GM19328 (cell line): ENCODE measurements around the gene FAM149B1.
"Not testable (repeated sequence)": the region's sequence is repeated elsewhere in the genome, so short reads cannot be mapped to it uniquely, and the experiment has no call there.

ENCODE experiments used
- ATAC-seq: cut with Tn5 transposase; IDR thresholded peaks from one replicate; pipeline ENCODE4 v1.9.1; 2021; ENCODE audit warnings: mild to moderate bottlenecking, moderate library complexity; ENCODE audit not compliant: unreplicated experiment

The FAM149B1 gene

GRCh38 chr10:73167783-73168464, at the start of gene FAM149B1, which contains the start of gene ECD:
Gene FAM149B1, plus strand, starts transcription at chr10:73168119. Its CDS starts 221 bp downstream, at chr10:73168340.
Gene ECD, minus strand, starts transcription at chr10:73168008. Its CDS starts 4,071 bp downstream, at chr10:73163937.
- ATAC-seq = peak; percentile 92

- no peak for ATAC-seq
Measured at GRCh38 chr10:73119457-73119856, 48.5 kb upstream of the FAM149B1 start.

- no peak for ATAC-seq
Measured at GRCh38 chr10:73119952-73120351, 48.0 kb upstream of the FAM149B1 start.

GRCh38 chr10:73126343-73126742, 41.6 kb upstream of the FAM149B1 start:
- ATAC-seq = no peak

GRCh38 chr10:73131301-73131700, 36.6 kb upstream of the FAM149B1 start:
- no peak for ATAC-seq

GRCh38 chr10:73131913-73132686, 35.8 kb upstream of the FAM149B1 start:
- no peak for ATAC-seq

- ATAC-seq = no peak
Measured at GRCh38 chr10:73134727-73135126, 33.2 kb upstream of the FAM149B1 start.

- ATAC-seq = no peak
Measured at GRCh38 chr10:73136627-73137026, 31.3 kb upstream of the FAM149B1 start.

- ATAC-seq = no peak
Measured at GRCh38 chr10:73139251-73139650, 28.7 kb upstream of the FAM149B1 start.

- ATAC-seq = no peak
Measured at GRCh38 chr10:73141603-73142002, 26.3 kb upstream of the FAM149B1 start.

GRCh38 chr10:73150633-73151413, 17.1 kb upstream of the FAM149B1 start:
- not testable (repeated sequence) for ATAC-seq

GRCh38 chr10:73152009-73152408, 15.9 kb upstream of the FAM149B1 start:
- ATAC-seq = no peak

- no peak for ATAC-seq
Measured at GRCh38 chr10:73156054-73156453, 11.9 kb upstream of the FAM149B1 start.

GRCh38 chr10:73159038-73159648, 8.8 kb upstream of the FAM149B1 start:
- no peak for ATAC-seq

GRCh38 chr10:73161079-73161478, 6.8 kb upstream of the FAM149B1 start:
- no peak for ATAC-seq

GRCh38 chr10:73161662-73162061, 6.3 kb upstream of the FAM149B1 start:
- no peak for ATAC-seq

- ATAC-seq = no peak
Measured at GRCh38 chr10:73163096-73163495, 4.8 kb upstream of the FAM149B1 start.

GRCh38 chr10:73166972-73167371, 947 bp upstream of the FAM149B1 start:
- ATAC-seq = no peak

GRCh38 chr10:73167458-73167782, 499 bp upstream of the FAM149B1 start:
- ATAC-seq = no peak

GRCh38 chr10:73168465-73168803, 515 bp downstream of the FAM149B1 start:
- no peak for ATAC-seq

GRCh38 chr10:73169320-73169719, 1.4 kb downstream of the FAM149B1 start:
- no peak for ATAC-seq
